Activated CD4-positive, alpha-beta T cell treated with anti-CD3 and anti-CD28 coated beads for 4 hours (primary cell): ENCODE measurements around the gene SCG2.

Source experiments
- DNase-seq, 2 donors: peaks; one replicate each; pipeline ENCODE4 v3.0.0-alpha.2; 2020

SCG2 gene

GRCh38 chr2:223570784-223571183 is 31.4 kb downstream of the SCG2 start:
- no peak for DNase-seq

- no peak for DNase-seq
Observed at GRCh38 chr2:223566396-223566795, 35.8 kb downstream of the SCG2 start.

GRCh38 chr2:223563462-223563861 is 38.7 kb downstream of the SCG2 start:
- no peak for DNase-seq

- no peak for DNase-seq
Observed at GRCh38 chr2:223562078-223562477, 40.1 kb downstream of the SCG2 start.

- DNase-seq, result no peak
Observed at GRCh38 chr2:223560749-223561435, 41.3 kb downstream of the SCG2 start.

- no peak for DNase-seq
Observed at GRCh38 chr2:223558970-223559369, 43.2 kb downstream of the SCG2 start.

- no peak for DNase-seq
Observed at GRCh38 chr2:223554923-223555322, 47.2 kb downstream of the SCG2 start.

GRCh38 chr2:223549215-223549614 is 52.9 kb downstream of the SCG2 start:
- no peak for DNase-seq

- no peak for DNase-seq
Observed at GRCh38 chr2:223548194-223548593, 54.0 kb downstream of the SCG2 start.
